ENCODE results near the gene KLHDC1.
"Not testable (repeated sequence)": the region's sequence is repeated elsewhere in the genome, so short reads cannot be mapped to it uniquely, and the experiment has no call there.

KLHDC1 gene

DNA sequence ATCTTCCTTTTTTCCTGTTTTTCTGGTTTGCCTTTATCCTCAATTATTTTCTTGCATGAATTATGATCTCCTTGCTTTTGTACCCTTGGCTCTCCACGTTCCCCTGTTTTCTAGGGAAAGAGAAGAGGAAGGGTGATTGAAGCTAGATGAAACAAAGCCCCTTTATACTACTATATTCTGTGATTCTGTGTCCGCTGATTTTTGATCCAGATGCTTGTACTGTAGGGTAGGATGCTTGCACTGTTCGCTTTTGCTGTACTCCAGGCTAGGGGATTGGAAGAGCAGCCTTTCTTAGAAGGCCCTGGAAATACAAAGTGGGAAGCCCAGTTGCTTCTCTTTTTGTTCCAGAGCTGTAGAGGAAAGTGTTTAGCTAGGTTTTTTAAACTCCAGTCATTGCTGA lies 40.0 kb downstream of the KLHDC1 start:
- no peak for ATAC-seq
- TF ChIP-seq, protein P1, sequence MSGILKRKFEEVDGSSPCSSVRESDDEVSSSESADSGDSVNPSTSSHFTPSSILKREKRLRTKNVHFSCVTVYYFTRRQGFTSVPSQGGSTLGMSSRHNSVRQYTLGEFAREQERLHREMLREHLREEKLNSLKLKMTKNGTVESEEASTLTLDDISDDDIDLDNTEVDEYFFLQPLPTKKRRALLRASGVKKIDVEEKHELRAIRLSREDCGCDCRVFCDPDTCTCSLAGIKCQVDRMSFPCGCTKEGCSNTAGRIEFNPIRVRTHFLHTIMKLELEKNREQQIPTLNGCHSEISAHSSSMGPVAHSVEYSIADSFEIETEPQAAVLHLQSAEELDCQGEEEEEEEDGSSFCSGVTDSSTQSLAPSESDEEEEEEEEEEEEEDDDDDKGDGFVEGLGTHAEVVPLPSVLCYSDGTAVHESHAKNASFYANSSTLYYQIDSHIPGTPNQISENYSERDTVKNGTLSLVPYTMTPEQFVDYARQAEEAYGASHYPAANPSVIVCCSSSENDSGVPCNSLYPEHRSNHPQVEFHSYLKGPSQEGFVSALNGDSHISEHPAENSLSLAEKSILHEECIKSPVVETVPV (CRISPR knock-in tag; IDR thresholded peaks at IDR 0.05), result no peak
- no peak for TF ChIP-seq TCF4 (CRISPR knock-in tag; IDR thresholded peaks at IDR 0.05; ENCODE audit: borderline replicate concordance)
- no peak for TF ChIP-seq CSDC2 (CRISPR knock-in tag; IDR thresholded peaks at IDR 0.05)
- no peak for TF ChIP-seq ISL1 (CRISPR knock-in tag; IDR thresholded peaks at IDR 0.05)

DNA sequence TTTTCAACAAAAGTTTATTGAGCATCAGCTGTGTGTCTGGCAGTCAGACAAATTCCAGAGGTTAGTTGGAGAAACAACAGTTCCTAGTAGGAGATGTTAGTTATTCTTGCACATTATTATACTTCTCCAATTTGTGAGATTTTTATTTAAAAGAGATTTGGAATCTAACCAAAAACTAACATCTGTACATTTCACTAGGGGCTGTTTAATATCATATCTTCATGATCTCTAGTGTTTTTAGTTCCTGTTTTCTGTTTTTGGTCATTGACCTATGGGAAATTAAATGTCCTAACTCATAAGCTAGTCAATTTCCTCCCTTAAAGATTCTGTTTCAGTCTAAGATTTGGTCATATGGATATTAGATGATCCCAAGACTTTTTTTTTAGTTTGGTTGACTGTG lies 40.9 kb downstream of the KLHDC1 start:
- no peak for TF ChIP-seq OSR1 (CRISPR knock-in tag; IDR thresholded peaks at IDR 0.05)
- no peak for TF ChIP-seq ZFP3 (CRISPR knock-in tag; IDR thresholded peaks at IDR 0.05)
- TF ChIP-seq, protein P2, sequence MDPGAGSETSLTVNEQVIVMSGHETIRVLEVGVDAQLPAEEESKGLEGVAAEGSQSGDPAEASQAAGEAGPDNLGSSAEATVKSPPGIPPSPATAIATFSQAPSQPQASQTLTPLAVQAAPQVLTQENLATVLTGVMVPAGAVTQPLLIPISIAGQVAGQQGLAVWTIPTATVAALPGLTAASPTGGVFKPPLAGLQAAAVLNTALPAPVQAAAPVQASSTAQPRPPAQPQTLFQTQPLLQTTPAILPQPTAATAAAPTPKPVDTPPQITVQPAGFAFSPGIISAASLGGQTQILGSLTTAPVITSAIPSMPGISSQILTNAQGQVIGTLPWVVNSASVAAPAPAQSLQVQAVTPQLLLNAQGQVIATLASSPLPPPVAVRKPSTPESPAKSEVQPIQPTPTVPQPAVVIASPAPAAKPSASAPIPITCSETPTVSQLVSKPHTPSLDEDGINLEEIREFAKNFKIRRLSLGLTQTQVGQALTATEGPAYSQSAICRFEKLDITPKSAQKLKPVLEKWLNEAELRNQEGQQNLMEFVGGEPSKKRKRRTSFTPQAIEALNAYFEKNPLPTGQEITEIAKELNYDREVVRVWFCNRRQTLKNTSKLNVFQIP (CRISPR knock-in tag; IDR thresholded peaks at IDR 0.05; ENCODE audit: borderline replicate concordance, low read depth), result no peak
- TF ChIP-seq BACH2 (CRISPR knock-in tag; IDR thresholded peaks at IDR 0.05; ENCODE audit: borderline replicate concordance), result no peak
- TF ChIP-seq CSDC2 (CRISPR knock-in tag; IDR thresholded peaks at IDR 0.05), result no peak
- no peak for TF ChIP-seq ZNF565 (CRISPR knock-in tag; conservative IDR thresholded peaks at IDR 0.05; ENCODE audit: low read depth)
- ATAC-seq, result no peak

DNA sequence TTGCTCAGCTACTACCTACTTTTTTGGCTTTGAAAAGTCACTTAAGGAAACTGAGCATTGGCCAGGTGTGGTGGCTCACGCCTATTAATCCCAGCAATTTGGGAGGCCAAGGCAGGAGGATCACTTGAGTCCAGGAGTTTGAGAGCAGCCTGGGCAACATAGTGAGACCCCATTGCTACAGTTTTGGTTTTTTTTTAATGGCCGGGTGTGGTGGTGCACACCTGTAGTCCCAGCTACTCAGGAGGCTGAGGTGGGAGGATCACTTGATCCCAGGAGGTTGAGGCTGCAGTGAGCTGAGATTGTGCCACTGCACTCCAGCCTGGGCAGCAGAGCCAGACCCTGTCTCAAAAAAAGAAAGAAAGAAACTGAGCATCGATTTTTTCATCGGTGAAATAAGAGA lies 42.7 kb downstream of the KLHDC1 start:
- ATAC-seq, result not testable (repeated sequence)

DNA sequence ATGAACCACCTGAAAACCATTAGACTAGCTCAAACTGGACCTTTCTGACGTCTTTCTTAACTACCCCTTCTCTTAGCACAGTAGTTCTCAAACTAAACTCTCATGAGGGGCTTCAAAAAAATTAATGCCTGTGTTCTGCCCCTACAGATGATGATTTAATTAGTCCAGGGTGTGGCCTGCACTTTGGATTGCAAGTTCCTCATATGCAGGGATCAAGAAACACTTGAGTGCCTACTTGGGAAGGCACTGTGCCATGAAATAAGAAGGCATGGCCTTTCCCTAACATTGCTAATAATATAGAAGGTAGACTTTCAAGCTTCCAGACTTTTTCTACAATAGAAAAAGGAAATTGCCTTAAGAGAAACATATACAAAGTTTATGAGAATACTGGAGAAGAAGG lies 52.3 kb downstream of the KLHDC1 start:
- ATAC-seq, result no peak
- TF ChIP-seq CSDC2 (CRISPR knock-in tag; IDR thresholded peaks at IDR 0.05) (no peak), PPARA (CRISPR knock-in tag; IDR thresholded peaks at IDR 0.05; ENCODE audit: borderline replicate concordance) (no peak), ZC3H10 (CRISPR knock-in tag; IDR thresholded peaks at IDR 0.05) (no peak), TOX (CRISPR knock-in tag; IDR thresholded peaks at IDR 0.05; ENCODE audit: borderline replicate concordance) (no peak), SNAI2 (CRISPR knock-in tag; IDR thresholded peaks at IDR 0.05) (no peak), ARNTL (CRISPR knock-in tag; IDR thresholded peaks at IDR 0.05; ENCODE audit: borderline replicate concordance, low read depth) (no peak), ESRRG (CRISPR knock-in tag; IDR thresholded peaks at IDR 0.05) (no peak), ISL1 (CRISPR knock-in tag; IDR thresholded peaks at IDR 0.05) (no peak), GLIS3 (CRISPR knock-in tag; IDR thresholded peaks at IDR 0.05) (no peak), ZNF565 (CRISPR knock-in tag; conservative IDR thresholded peaks at IDR 0.05; ENCODE audit: low read depth) (no peak), ZFP30 (CRISPR knock-in tag; IDR thresholded peaks at IDR 0.05) (no peak), BACH2 (CRISPR knock-in tag; IDR thresholded peaks at IDR 0.05; ENCODE audit: borderline replicate concordance) (no peak)
- TF ChIP-seq, protein P3, sequence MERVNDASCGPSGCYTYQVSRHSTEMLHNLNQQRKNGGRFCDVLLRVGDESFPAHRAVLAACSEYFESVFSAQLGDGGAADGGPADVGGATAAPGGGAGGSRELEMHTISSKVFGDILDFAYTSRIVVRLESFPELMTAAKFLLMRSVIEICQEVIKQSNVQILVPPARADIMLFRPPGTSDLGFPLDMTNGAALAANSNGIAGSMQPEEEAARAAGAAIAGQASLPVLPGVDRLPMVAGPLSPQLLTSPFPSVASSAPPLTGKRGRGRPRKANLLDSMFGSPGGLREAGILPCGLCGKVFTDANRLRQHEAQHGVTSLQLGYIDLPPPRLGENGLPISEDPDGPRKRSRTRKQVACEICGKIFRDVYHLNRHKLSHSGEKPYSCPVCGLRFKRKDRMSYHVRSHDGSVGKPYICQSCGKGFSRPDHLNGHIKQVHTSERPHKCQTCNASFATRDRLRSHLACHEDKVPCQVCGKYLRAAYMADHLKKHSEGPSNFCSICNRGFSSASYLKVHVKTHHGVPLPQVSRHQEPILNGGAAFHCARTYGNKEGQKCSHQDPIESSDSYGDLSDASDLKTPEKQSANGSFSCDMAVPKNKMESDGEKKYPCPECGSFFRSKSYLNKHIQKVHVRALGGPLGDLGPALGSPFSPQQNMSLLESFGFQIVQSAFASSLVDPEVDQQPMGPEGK (CRISPR knock-in tag; IDR thresholded peaks at IDR 0.05; ENCODE audit: borderline replicate concordance), result no peak
- TF ChIP-seq, protein P4, sequence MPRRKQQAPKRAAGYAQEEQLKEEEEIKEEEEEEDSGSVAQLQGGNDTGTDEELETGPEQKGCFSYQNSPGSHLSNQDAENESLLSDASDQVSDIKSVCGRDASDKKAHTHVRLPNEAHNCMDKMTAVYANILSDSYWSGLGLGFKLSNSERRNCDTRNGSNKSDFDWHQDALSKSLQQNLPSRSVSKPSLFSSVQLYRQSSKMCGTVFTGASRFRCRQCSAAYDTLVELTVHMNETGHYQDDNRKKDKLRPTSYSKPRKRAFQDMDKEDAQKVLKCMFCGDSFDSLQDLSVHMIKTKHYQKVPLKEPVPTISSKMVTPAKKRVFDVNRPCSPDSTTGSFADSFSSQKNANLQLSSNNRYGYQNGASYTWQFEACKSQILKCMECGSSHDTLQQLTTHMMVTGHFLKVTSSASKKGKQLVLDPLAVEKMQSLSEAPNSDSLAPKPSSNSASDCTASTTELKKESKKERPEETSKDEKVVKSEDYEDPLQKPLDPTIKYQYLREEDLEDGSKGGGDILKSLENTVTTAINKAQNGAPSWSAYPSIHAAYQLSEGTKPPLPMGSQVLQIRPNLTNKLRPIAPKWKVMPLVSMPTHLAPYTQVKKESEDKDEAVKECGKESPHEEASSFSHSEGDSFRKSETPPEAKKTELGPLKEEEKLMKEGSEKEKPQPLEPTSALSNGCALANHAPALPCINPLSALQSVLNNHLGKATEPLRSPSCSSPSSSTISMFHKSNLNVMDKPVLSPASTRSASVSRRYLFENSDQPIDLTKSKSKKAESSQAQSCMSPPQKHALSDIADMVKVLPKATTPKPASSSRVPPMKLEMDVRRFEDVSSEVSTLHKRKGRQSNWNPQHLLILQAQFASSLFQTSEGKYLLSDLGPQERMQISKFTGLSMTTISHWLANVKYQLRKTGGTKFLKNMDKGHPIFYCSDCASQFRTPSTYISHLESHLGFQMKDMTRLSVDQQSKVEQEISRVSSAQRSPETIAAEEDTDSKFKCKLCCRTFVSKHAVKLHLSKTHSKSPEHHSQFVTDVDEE (CRISPR knock-in tag; IDR thresholded peaks at IDR 0.05), result no peak
- TF ChIP-seq, protein P2 (CRISPR knock-in tag; IDR thresholded peaks at IDR 0.05; ENCODE audit: borderline replicate concordance, low read depth), result no peak
- TF ChIP-seq, protein P1 (CRISPR knock-in tag; IDR thresholded peaks at IDR 0.05), result no peak

DNA sequence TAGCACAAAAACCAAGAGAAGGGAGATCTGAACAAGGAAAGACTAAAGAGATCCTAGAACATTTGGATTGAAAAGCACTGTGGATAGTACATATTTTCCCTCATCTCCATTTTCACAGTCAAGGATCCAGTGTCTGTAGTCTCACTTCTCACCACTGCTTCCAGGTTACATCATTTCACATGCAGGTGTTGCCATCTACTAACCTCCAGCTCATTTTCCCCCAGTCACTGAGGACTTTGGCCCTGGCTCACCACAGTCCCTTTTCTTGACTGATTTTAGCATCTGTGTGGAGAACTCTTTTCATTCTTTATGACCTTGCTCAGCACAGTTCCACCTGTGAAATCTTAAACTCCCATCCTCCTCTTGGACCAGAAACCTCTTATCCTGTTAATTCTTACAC lies 53.6 kb downstream of the KLHDC1 start:
- ATAC-seq, result not testable (repeated sequence)
